ENCODE data around the gene CCN5. TPM values are rescaled to one million over a fixed set of nuclear protein-coding genes. Genes with fewer than 3 reads are reported as not detected.
A peak's percentile ranks its signal among the peaks of the same experiment; 100 is the strongest.

The CCN5 gene
- total RNA-seq, 2 donors from 2014 or later = 0.84 to 2.9 TPM

GRCh38 chr20:44743916-44744655, 28.9 kb downstream of the CCN5 start:
- Histone ChIP-seq H3K4me1 (no peaks in the 10 kb centered on the region), H3K9ac (ENCODE audit: low read depth in 2 of 2, low read length in 2 of 2) (no peak overlapping the region), H3K27me3 (peaks cover 16% of the 10 kb centered on the region), H3K27ac (no peak overlapping the region), H3K9me3 (no peaks in the 10 kb centered on the region), H3K4me3 (no peak overlapping the region), H3K36me3 (no peaks in the 10 kb centered on the region)
- intact Hi-C loops (cut with DNase I) = no loop called here
- no peak for DNase-seq
- TF ChIP-seq CTCF (IDR thresholded peaks at IDR 0.05) = no peak

- TF ChIP-seq CTCF (IDR thresholded peaks at IDR 0.05) = no peak
- DNase-seq = no peak
- Histone ChIP-seq H3K9me3 (no peaks in the 10 kb centered on the region), H3K36me3 (no peaks in the 10 kb centered on the region), H3K4me3 (no peak overlapping the region), H3K27me3 (peaks cover 16% of the 10 kb centered on the region), H3K27ac (no peak overlapping the region), H3K9ac (ENCODE audit: low read depth in 2 of 2, low read length in 2 of 2) (no peak overlapping the region), H3K4me1 (no peaks in the 10 kb centered on the region)
- intact Hi-C loops (cut with DNase I) = loop anchor here (5.0 kb wide), 1 partner anchor 122 kb away; no protein-coding TSS in a partner anchor
Measured at GRCh38 chr20:44745122-44745597, 30.0 kb downstream of the CCN5 start.

- no peak for DNase-seq
- intact Hi-C loops (cut with DNase I) = loop anchor here (5.0 kb wide), 1 partner anchor 122 kb away; no protein-coding TSS in a partner anchor
- Histone ChIP-seq H3K4me1 (no peaks in the 10 kb centered on the region), H3K27ac (no peak within 1 kb of the TSS), H3K9ac (ENCODE audit: low read depth in 2 of 2, low read length in 2 of 2) (peak within 1 kb of the TSS in 1 of 2 donors; percentile 39), H3K9me3 (no peaks in the 10 kb centered on the region), H3K27me3 (peaks cover 16% of the 10 kb centered on the region), H3K4me3 (peak within 1 kb of the TSS; percentile 56), H3K36me3 (no peaks in the 10 kb centered on the region)
- no peak for TF ChIP-seq CTCF (IDR thresholded peaks at IDR 0.05)
Measured at GRCh38 chr20:44745598-44746366, 30.6 kb downstream of the CCN5 start, which contains the start of gene KCNK15. KCNK15 (plus strand) TSS chr20:44745865; CDS start chr20:44745911, 46 bp downstream.

DNA sequence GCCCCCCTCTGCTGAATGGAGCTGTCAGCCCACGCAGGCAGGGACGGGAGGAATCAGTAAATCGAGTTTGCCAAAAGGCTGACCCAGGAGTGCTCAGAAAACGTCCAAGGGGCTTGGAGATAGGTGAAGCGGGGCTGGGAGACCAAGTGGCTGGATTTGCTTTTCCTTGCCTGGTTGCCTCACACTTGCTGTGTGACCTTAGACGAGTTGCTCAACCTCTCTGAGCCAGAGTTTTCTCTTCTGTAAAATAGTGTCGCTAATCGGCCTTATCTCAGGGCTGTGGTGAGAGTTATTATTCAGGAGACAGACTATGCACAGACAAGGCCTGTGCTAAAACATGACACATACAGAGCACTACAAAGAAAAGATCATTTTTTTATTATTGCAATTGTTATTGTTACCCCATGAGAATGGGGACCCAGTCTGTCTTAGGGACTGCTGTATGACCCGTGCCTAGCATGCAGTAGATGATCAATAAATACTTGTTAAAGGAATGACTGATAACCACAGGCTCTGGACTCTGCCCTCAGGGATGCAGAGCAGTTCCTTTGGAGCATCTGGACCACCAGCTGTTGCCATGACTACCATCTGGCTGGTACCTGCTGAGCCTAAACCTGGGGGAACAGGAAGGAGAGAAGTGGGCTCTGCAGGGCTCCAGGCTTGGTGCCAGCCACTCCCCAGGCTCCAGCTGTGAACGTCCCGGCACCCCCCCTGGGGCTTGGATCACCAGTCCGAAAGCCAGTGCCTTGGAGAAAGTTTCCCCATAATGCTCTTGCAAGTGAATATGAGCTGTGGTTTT, 31.4 kb downstream of the CCN5 start:
- H3K9me3 ChIP-seq = no peaks in the 10 kb centered on the region
- no peak for TF ChIP-seq CTCF (IDR thresholded peaks at IDR 0.05)
- H3K27me3 ChIP-seq = peaks cover 16% of the 10 kb centered on the region
- no peak overlapping the region for H3K9ac ChIP-seq (ENCODE audit: low read depth in 2 of 2, low read length in 2 of 2)
- peak overlapping the region; percentile 56 for H3K4me3 ChIP-seq
- no peak overlapping the region for H3K27ac ChIP-seq
- no peaks in the 10 kb centered on the region for H3K36me3 ChIP-seq
- no peak for DNase-seq
- intact Hi-C loops (cut with DNase I) = loop anchor here (5.0 kb wide), 1 partner anchor 121 kb away; no protein-coding TSS in a partner anchor
- no peaks in the 10 kb centered on the region for H3K4me1 ChIP-seq

All from colonic mucosa (tissue), 4 donors.